Panc1 (cell line): Measurements from ENCODE around the gene MCM9. TPM values are rescaled to one million over a fixed set of nuclear protein-coding genes. Genes with fewer than 3 reads are reported as not detected.

Experiments used
- ATAC-seq: fragments of 200-7000 bp; cut with Tn5 transposase; 2 replicates; pipeline ENCODE4 v1.9.1; 2020; ENCODE audit warnings: mild to moderate bottlenecking, moderate library complexity
- BruUV-seq: library from RNA; stranded (reverse); fragments of 400-500 nt; replicated peaks from 2 replicates; lab custom pipeline; 2021; lab: Mats Ljungman, UMichigan
- CTCF ChIA-PET: fragments of 300-600 bp; sonication (Branson Sonifier 250); formaldehyde crosslinking; loops from one replicate; lab custom pipeline; 2022; ENCODE audit warnings: antibody characterized with exemption; lab: Charles Lee
- POLR2A ChIA-PET: fragments of 300-600 bp; sonication (Branson Sonifier 250); formaldehyde crosslinking; loops from one replicate; lab custom pipeline; 2022; ENCODE audit warnings: antibody characterized with exemption; lab: Charles Lee
- DNase-seq: peaks from one replicate; pipeline ENCODE4 v3.0.0-alpha.2; 2010; ENCODE audit warnings: low read depth, low spot score
- H3K27ac ChIP-seq: 2 replicates; pipeline ENCODE4 v1.5.1; 2011; ENCODE audit warnings: mild to moderate bottlenecking, low read length, inconsistent platforms
- H3K27me3 ChIP-seq: fragments of 200-500 bp; sonication (Bioruptor generic); 2 replicates; pipeline ENCODE4 v1.6.0; 2014; ENCODE audit warnings: low read length, inconsistent platforms; ENCODE audit not compliant: control insufficient read depth, insufficient read depth
- H3K36me3 ChIP-seq: fragments of 200-500 bp; sonication (Bioruptor generic); 2 replicates; pipeline ENCODE4 v1.5.1; 2014; ENCODE audit warnings: inconsistent platforms, mild to moderate bottlenecking, low read length, moderate library complexity; ENCODE audit not compliant: control insufficient read depth, insufficient read depth
- H3K4me1 ChIP-seq: 2 replicates; pipeline ENCODE4 v1.5.1; 2011; ENCODE audit warnings: inconsistent platforms, mild to moderate bottlenecking, low read length, moderate library complexity; ENCODE audit not compliant: control insufficient read depth, insufficient read depth
- H3K4me3 ChIP-seq, 2 experiments: 2 replicates each; pipeline ENCODE4 v1.5.1; 2011 to 2012; ENCODE audit warnings: low read depth in 2 of 2, low read length in 2 of 2, mild to moderate bottlenecking in 2 of 2, inconsistent platforms in 1 of 2, moderate library complexity in 1 of 2
- H3K9me3 ChIP-seq: fragments of 200-500 bp; sonication (Bioruptor generic); 2 replicates; pipeline ENCODE4 v1.5.1; 2014; ENCODE audit warnings: low read depth, mild to moderate bottlenecking, inconsistent platforms, low read length, moderate library complexity; ENCODE audit not compliant: control insufficient read depth, insufficient read depth
- POLR2AphosphoS5 ChIP-seq: IDR thresholded peaks from 2 replicates; pipeline ENCODE4 v1.6.1; 2012; ENCODE audit warnings: mild to moderate bottlenecking, low read depth, low read length, moderate library complexity
- SIN3A ChIP-seq: IDR thresholded peaks from 2 replicates; pipeline ENCODE4 v1.6.1; 2012; ENCODE audit warnings: low read depth, mild to moderate bottlenecking, low read length, moderate library complexity, borderline replicate concordance; ENCODE audit not compliant: insufficient read depth
- TCF7L2 ChIP-seq: IDR thresholded peaks from 2 replicates; pipeline ENCODE4 v1.6.1; 2011; ENCODE audit warnings: mild to moderate bottlenecking, low read depth, low read length, inconsistent platforms
- in situ Hi-C: cut with HindIII; loops from 2 replicates; pipeline ENCODE4 v1.10.0; 2016; ENCODE audit warnings: low sequenced_read_pairs, low pct_unique_long_range_greater_than_20kb
- intact Hi-C: fragments of 100-400 bp; cut with micrococcal nuclease; formaldehyde crosslinking; loops from one replicate; pipeline ENCODE4 v1.10.0; 2022; ENCODE audit not compliant: unreplicated experiment
- total RNA-seq: library from RNA; stranded (reverse); gene quantifications from one replicate; pipeline ENCODE4 v1.2.1, GENCODE V29; 2021; ENCODE audit not compliant: unreplicated experiment
- TF ChIP-seq, protein P1 (sequence below), 2 experiments: IDR thresholded peaks; 2 replicates each; pipeline ENCODE4 v1.6.1; 2011 to 2012; ENCODE audit warnings: low read depth in 2 of 2, control low read depth in 1 of 2, low read length in 1 of 2, mild to moderate bottlenecking in 1 of 2, moderate library complexity in 1 of 2; ENCODE audit not compliant: insufficient read depth in 1 of 2
- TF ChIP-seq, protein P2 (sequence below): fragments of 450-650 bp; IDR thresholded peaks from 2 replicates; pipeline ENCODE4 v1.5.1; 2017; ENCODE audit warnings: mild to moderate bottlenecking

MCM9 gene
- total RNA-seq, 1 experiment from 2014 or later = 20.4 TPM

DNA sequence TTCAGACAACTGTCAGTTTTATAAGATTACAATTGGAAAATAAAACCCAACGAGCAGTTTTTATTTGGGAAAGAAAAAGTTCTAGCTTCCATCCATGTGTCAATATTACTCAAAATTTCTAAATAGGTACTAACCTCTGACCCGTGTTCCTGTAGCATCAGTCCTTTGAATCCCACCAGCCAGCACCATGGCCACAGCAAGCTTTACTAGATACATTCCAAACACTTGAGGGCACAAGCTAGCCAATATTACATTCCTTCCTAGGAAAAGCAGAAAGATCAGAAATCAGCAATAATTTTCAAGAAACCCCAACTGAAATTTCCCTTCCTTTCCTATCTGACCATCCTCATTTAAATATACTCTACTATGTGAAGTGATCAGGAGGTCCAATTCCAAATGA lies 21.8 kb downstream of the MCM9 start:
- CTCF ChIA-PET = no interaction called here
- in situ Hi-C loops = no loop called here
- TF ChIP-seq, protein P1, sequence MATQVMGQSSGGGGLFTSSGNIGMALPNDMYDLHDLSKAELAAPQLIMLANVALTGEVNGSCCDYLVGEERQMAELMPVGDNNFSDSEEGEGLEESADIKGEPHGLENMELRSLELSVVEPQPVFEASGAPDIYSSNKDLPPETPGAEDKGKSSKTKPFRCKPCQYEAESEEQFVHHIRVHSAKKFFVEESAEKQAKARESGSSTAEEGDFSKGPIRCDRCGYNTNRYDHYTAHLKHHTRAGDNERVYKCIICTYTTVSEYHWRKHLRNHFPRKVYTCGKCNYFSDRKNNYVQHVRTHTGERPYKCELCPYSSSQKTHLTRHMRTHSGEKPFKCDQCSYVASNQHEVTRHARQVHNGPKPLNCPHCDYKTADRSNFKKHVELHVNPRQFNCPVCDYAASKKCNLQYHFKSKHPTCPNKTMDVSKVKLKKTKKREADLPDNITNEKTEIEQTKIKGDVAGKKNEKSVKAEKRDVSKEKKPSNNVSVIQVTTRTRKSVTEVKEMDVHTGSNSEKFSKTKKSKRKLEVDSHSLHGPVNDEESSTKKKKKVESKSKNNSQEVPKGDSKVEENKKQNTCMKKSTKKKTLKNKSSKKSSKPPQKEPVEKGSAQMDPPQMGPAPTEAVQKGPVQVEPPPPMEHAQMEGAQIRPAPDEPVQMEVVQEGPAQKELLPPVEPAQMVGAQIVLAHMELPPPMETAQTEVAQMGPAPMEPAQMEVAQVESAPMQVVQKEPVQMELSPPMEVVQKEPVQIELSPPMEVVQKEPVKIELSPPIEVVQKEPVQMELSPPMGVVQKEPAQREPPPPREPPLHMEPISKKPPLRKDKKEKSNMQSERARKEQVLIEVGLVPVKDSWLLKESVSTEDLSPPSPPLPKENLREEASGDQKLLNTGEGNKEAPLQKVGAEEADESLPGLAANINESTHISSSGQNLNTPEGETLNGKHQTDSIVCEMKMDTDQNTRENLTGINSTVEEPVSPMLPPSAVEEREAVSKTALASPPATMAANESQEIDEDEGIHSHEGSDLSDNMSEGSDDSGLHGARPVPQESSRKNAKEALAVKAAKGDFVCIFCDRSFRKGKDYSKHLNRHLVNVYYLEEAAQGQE (IDR thresholded peaks at IDR 0.05; ENCODE audit: insufficient read depth in 1 of 2, low read depth in 2 of 2, low read length in 1 of 2) = no peak
- TF ChIP-seq POLR2AphosphoS5 (no peak), SIN3A (no peak), TCF7L2 (no peak)
- TF ChIP-seq, protein P2, sequence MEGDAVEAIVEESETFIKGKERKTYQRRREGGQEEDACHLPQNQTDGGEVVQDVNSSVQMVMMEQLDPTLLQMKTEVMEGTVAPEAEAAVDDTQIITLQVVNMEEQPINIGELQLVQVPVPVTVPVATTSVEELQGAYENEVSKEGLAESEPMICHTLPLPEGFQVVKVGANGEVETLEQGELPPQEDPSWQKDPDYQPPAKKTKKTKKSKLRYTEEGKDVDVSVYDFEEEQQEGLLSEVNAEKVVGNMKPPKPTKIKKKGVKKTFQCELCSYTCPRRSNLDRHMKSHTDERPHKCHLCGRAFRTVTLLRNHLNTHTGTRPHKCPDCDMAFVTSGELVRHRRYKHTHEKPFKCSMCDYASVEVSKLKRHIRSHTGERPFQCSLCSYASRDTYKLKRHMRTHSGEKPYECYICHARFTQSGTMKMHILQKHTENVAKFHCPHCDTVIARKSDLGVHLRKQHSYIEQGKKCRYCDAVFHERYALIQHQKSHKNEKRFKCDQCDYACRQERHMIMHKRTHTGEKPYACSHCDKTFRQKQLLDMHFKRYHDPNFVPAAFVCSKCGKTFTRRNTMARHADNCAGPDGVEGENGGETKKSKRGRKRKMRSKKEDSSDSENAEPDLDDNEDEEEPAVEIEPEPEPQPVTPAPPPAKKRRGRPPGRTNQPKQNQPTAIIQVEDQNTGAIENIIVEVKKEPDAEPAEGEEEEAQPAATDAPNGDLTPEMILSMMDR = no peak; the same call in 1 of the 2 replicates

DNA sequence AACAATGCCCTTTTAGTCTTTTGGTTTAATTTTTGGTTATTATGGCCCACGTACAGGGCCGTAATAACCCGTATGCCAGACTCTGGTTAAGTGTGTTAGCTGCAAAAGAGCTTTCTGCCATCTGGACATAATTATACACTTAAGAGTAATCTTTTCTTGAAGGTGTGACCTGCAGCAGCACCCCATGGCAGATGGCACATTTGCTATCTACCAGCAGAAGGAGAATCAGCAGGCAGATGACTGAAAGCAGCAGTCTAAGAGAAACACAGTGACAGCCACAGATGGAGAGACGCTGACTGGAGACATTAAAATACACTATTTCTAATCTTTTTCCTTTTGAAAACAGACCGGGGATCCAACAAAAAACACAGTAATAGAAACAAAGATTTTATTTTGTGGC lies 22.3 kb downstream of the MCM9 start:
- intact Hi-C loops (no loop called here), in situ Hi-C loops (no loop called here)
- Histone ChIP-seq H3K27ac (no peak overlapping the region), H3K4me1 (no peaks in the 10 kb centered on the region), H3K9me3 (no peaks in the 10 kb centered on the region), H3K27me3 (no peaks in the 10 kb centered on the region), H3K36me3 (peaks cover 69% of the 10 kb centered on the region), H3K4me3 (no peak overlapping the region)
- no peak for DNase-seq
- TF ChIP-seq, protein P1 (IDR thresholded peaks at IDR 0.05; ENCODE audit: insufficient read depth in 1 of 2, low read depth in 2 of 2, low read length in 1 of 2) = no peak
- TF ChIP-seq, protein P2 = no peak
- TF ChIP-seq POLR2AphosphoS5 (no peak), SIN3A (no peak), TCF7L2 (no peak)
- ChIA-PET CTCF (no interaction called here), POLR2A (no interaction called here)
- no TSS peak for BruUV-seq
- ATAC-seq = no peak

More for the DNA sequence above, 21.8 kb downstream of the MCM9 start:
- POLR2A ChIA-PET = no interaction called here
- no peak overlapping the region for H3K4me3 ChIP-seq
- H3K4me1 ChIP-seq = no peaks in the 10 kb centered on the region
- no peak for DNase-seq
- intact Hi-C loops = no loop called here
- no peaks in the 10 kb centered on the region for H3K27me3 ChIP-seq
- no TSS peak for BruUV-seq
- H3K27ac ChIP-seq = no peak overlapping the region
- no peak for ATAC-seq
- no peaks in the 10 kb centered on the region for H3K9me3 ChIP-seq
- H3K36me3 ChIP-seq = peaks cover 67% of the 10 kb centered on the region
